HepG2 (cell line): ENCODE data around the gene ZNF32. TPM values are rescaled to one million over a fixed set of nuclear protein-coding genes. Genes with fewer than 3 reads are reported as not detected.

ENCODE experiments used
- ATAC-seq: fragments of 200-7000 bp; cut with Tn5 transposase; 3 replicates; pipeline ENCODE4 v1.9.1; 2020; ENCODE audit warnings: mild to moderate bottlenecking, moderate library complexity
- BruUV-seq: library from RNA; stranded (reverse); fragments of 400-500 nt; replicated peaks from 2 replicates; lab custom pipeline; 2021; lab: Mats Ljungman, UMichigan
- CTCF ChIA-PET: fragments of 300-600 bp; formaldehyde crosslinking; extraction: SDS; loops from one replicate; lab custom pipeline; 2021; ENCODE audit warnings: low total read pairs, inconsistent platforms, low intra/inter-chr PET ratio; lab: Yijun Ruan, JAX
- POLR2A ChIA-PET: fragments of 350-600 bp; sonication (Branson Sonifier 250); formaldehyde crosslinking; loops from one replicate; lab custom pipeline; 2020; ENCODE audit warnings: antibody characterized with exemption, inconsistent platforms; lab: Yijun Ruan, JAX
- DNase-seq: peaks from one replicate; pipeline ENCODE4 v3.0.0-alpha.2; 2015; ENCODE audit warnings: low spot score
- FAIRE-seq: peaks from 3 replicates; lab custom pipeline; 2011; peaks lifted over from hg19 to GRCh38; lab: Jason Lieb, UNC
- H2AFZ ChIP-seq: one replicate; pipeline ENCODE4 v1.6.1; 2011; ENCODE audit warnings: low read length, inconsistent platforms
- H3K27ac ChIP-seq: fragments of 300-600 bp; 3 replicates; pipeline ENCODE4 v1.8.0; 2011; ENCODE audit warnings: mixed run types, mild to moderate bottlenecking, mixed read lengths, low read length, inconsistent platforms; ENCODE audit not compliant: insufficient read depth; ENCODE audit errors: extremely low read length
- H3K27me3 ChIP-seq, 2 experiments: fragments of 200-600 bp in 1 of 2; 2 replicates in 1 of 2; 3 replicates in 1 of 2; pipeline versions ENCODE4 v1.6.0 to v1.8.0; 2011; ENCODE audit warnings: low read length in 2 of 2, mild to moderate bottlenecking in 2 of 2, moderate library complexity in 2 of 2, inconsistent platforms in 1 of 2; ENCODE audit not compliant: insufficient read depth in 2 of 2, control insufficient read depth in 1 of 2
- H3K36me3 ChIP-seq, 2 experiments: fragments of 200-600 bp in 1 of 2; replicated peaks in 1 of 2; 2 replicates in 1 of 2; 3 replicates in 1 of 2; pipeline versions ENCODE4 v1.5.1 to v1.8.0; 2011; ENCODE audit warnings: low read length in 2 of 2, inconsistent platforms in 1 of 2; ENCODE audit not compliant: insufficient read depth in 2 of 2, control insufficient read depth in 1 of 2
- H3K4me1 ChIP-seq: 2 replicates; pipeline ENCODE4 v1.5.1; 2012; ENCODE audit warnings: low read length, inconsistent platforms; ENCODE audit not compliant: insufficient read depth
- H3K4me2 ChIP-seq: 2 replicates; pipeline ENCODE4 v1.6.0; 2011; ENCODE audit warnings: low read depth, low read length, inconsistent platforms
- H3K4me3 ChIP-seq, 3 experiments: fragments of 200-600 bp in 1 of 3; sonication (generic), shearing (Covaris generic) in 1 of 3; replicated peaks in 1 of 3; 2 replicates each; pipeline ENCODE4 v1.5.1; 2011 to 2016; ENCODE audit warnings: low read length in 3 of 3, inconsistent platforms in 2 of 3, low read depth in 2 of 3, mild to moderate bottlenecking in 2 of 3, control low read depth in 1 of 3, mixed read lengths in 1 of 3; ENCODE audit not compliant: insufficient read depth in 1 of 3
- H3K79me2 ChIP-seq: one replicate; pipeline ENCODE4 v1.6.1; 2011; ENCODE audit warnings: low read length, inconsistent platforms; ENCODE audit not compliant: insufficient read depth
- H3K9ac ChIP-seq: 2 replicates; pipeline ENCODE4 v1.6.0; 2011; ENCODE audit warnings: mild to moderate bottlenecking, low read depth, low read length, inconsistent platforms; ENCODE audit not compliant: insufficient read depth
- H3K9me3 ChIP-seq: 2 replicates; pipeline ENCODE4 v1.5.1; 2012; ENCODE audit warnings: mild to moderate bottlenecking, low read length
- H4K20me1 ChIP-seq: 2 replicates; pipeline ENCODE4 v1.6.0; 2011; ENCODE audit warnings: inconsistent platforms, mild to moderate bottlenecking, low read length, moderate library complexity; ENCODE audit not compliant: insufficient read depth
- ARNTL ChIP-seq: sonication (generic); formaldehyde crosslinking; IDR thresholded peaks from 2 replicates; pipeline ENCODE4 v1.4.0; 2020; ENCODE audit warnings: mild to moderate bottlenecking, missing genetic modification reagents
- ATF7-NPFF ChIP-seq: sonication (generic); formaldehyde crosslinking; IDR thresholded peaks from 2 replicates; pipeline ENCODE4 v1.8.1; 2023; ENCODE audit warnings: mild to moderate bottlenecking, low read depth, missing genetic modification reagents, moderate library complexity
- HIVEP1 ChIP-seq: sonication (generic); formaldehyde crosslinking; IDR thresholded peaks from 2 replicates; pipeline ENCODE4 v1.4.0; 2020; ENCODE audit warnings: mild to moderate bottlenecking, missing genetic modification reagents
- IKZF4 ChIP-seq: sonication (generic); formaldehyde crosslinking; IDR thresholded peaks from 2 replicates; pipeline ENCODE4 v1.5.1; 2020; ENCODE audit warnings: borderline replicate concordance, mild to moderate bottlenecking, low read depth, missing genetic modification reagents; ENCODE audit errors: not compliant biosample characterization
- KDM6A ChIP-seq: IDR thresholded peaks from 2 replicates; pipeline ENCODE4 v1.6.1; 2016; ENCODE audit warnings: low read depth
- KLF6 ChIP-seq: IDR thresholded peaks from 2 replicates; pipeline ENCODE4 v1.8.0; 2016; ENCODE audit warnings: missing biosample characterization, missing genetic modification reagents
- MAX ChIP-seq: IDR thresholded peaks from 2 replicates; pipeline ENCODE4 v1.6.1; 2012; ENCODE audit warnings: inconsistent platforms
- MLXIP ChIP-seq: sonication (generic); formaldehyde crosslinking; IDR thresholded peaks from 2 replicates; pipeline ENCODE4 v1.9.0; 2021; ENCODE audit warnings: missing genetic modification reagents, borderline replicate concordance
- NRL ChIP-seq: sonication (generic); formaldehyde crosslinking; IDR thresholded peaks from 2 replicates; pipeline ENCODE4 v1.5.0; 2020; ENCODE audit warnings: missing genetic modification reagents, mild to moderate bottlenecking, moderate library complexity, borderline replicate concordance
- WIZ ChIP-seq: sonication (generic); formaldehyde crosslinking; IDR thresholded peaks from 2 replicates; pipeline ENCODE4 v1.5.1; 2020; ENCODE audit warnings: mild to moderate bottlenecking, missing genetic modification reagents
- ZFP36 ChIP-seq: fragments of 150-350 bp; IDR thresholded peaks from 2 replicates; pipeline ENCODE4 v1.6.1; 2018; ENCODE audit warnings: borderline replicate concordance, low read length, low read depth; ENCODE audit not compliant: partially characterized antibody
- ZFP41 ChIP-seq: sonication (generic); formaldehyde crosslinking; IDR thresholded peaks from 2 replicates; pipeline ENCODE4 v1.4.0; 2020; ENCODE audit warnings: mild to moderate bottlenecking, missing genetic modification reagents, borderline replicate concordance
- ZNF180 ChIP-seq: sonication (generic); formaldehyde crosslinking; IDR thresholded peaks from 2 replicates; pipeline ENCODE4 v1.4.0; 2020; ENCODE audit warnings: low read depth, missing genetic modification reagents, borderline replicate concordance
- ZNF34 ChIP-seq: sonication (generic); formaldehyde crosslinking; IDR thresholded peaks from 2 replicates; pipeline ENCODE4 v1.4.0; 2020; ENCODE audit warnings: mild to moderate bottlenecking, missing genetic modification reagents, borderline replicate concordance
- ZNF431 ChIP-seq: sonication (generic); formaldehyde crosslinking; IDR thresholded peaks from 2 replicates; pipeline ENCODE4 v1.9.0; 2022; ENCODE audit warnings: missing genetic modification reagents, low read depth, mild to moderate bottlenecking, borderline replicate concordance
- ZNF670 ChIP-seq: sonication (generic); formaldehyde crosslinking; IDR thresholded peaks from 2 replicates; pipeline ENCODE4 v1.8.0; 2022; ENCODE audit warnings: mild to moderate bottlenecking, missing genetic modification reagents, borderline replicate concordance
- ZNF713 ChIP-seq: sonication (generic); formaldehyde crosslinking; IDR thresholded peaks from 2 replicates; pipeline ENCODE4 v1.4.0; 2020; ENCODE audit warnings: mild to moderate bottlenecking, missing genetic modification reagents
- WGBS: methylation state at CpG from one replicate; pipeline ENCODE4 v1.1.6; 2017; ENCODE audit warnings: low lambda C conversion rate; 5-methylcytosine and 5-hydroxymethylcytosine counted together
- in situ Hi-C: cut with HindIII; loops from 2 replicates; pipeline ENCODE4 v1.10.0; 2017; ENCODE audit warnings: low pct_unique_long_range_greater_than_20kb; ENCODE audit not compliant: extremely low pct_ligation_motif_present
- intact Hi-C: fragments of 100-400 bp; cut with micrococcal nuclease; formaldehyde crosslinking; loops from one replicate; pipeline ENCODE4 v1.10.0; 2022; ENCODE audit not compliant: unreplicated experiment
- polyA plus RNA-seq, 8 experiments: library from polyadenylated mRNA; depleted of rRNA in 3 of 8; stranded (reverse) in 7 of 8; unstranded in 1 of 8; fragments of >200 nt; fragmentation: Illumina TruSeq in 4 of 8; extraction: Trizol in 4 of 8; gene quantifications; 2 replicates each; pipeline versions ENCODE4 v1.2.1 to v1.2.3, GENCODE V29; 2011 to 2016; ENCODE audit warnings: low read depth in 4 of 8, missing spikeins in 1 of 8, mixed read lengths in 1 of 8; ENCODE audit not compliant: insufficient read depth in 1 of 8
- total RNA-seq, 5 experiments: library from RNA; depleted of rRNA; stranded (reverse); fragments of >200 nt; fragmentation: Illumina TruSeq; extraction: Trizol; gene quantifications; 2 replicates each; pipeline ENCODE4 v1.2.3, GENCODE V29; 2016; ENCODE audit warnings: low read depth in 1 of 5

Gene ZNF32
- total and polyA plus RNA-seq, 2 of the 13 experiments (the other 11 are each of a cell fraction or from before 2014, with no cell fraction given), result 12.5 to 16.9 TPM

- H3K36me3 ChIP-seq, result no peaks in the 10 kb centered on the region
- peaks cover 16% of the 10 kb centered on the region for H3K4me1 ChIP-seq
- 6% methylated on average over 2 of the region's 2 CpGs for WGBS
- BruUV-seq, result no TSS peak
- no peak overlapping the region for H3K9ac ChIP-seq
- H3K79me2 ChIP-seq, result no peaks in the 10 kb centered on the region
- POLR2A ChIA-PET, result no interaction called here
- H3K4me2 ChIP-seq, result no peak overlapping the region
- intact Hi-C loops, result no loop called here
- DNase-seq, result no peak
- no peak for FAIRE-seq
- no peak for ATAC-seq
- H2AFZ ChIP-seq, result no peak overlapping the region
- TF ChIP-seq IKZF4 (CRISPR knock-in tag) (no peak), ARNTL (CRISPR knock-in tag) (no peak), ZFP36 (no peak), ZNF34 (CRISPR knock-in tag) (no peak), ZFP41 (CRISPR knock-in tag) (no peak), ZNF180 (CRISPR knock-in tag) (no peak)
- TF ChIP-seq, all 625 proteins: peak for 0
- peaks cover 0 to 3% of the 10 kb centered on the region in 2 experiments; a peak in 1 of 5 replicates for H3K27me3 ChIP-seq
- in situ Hi-C loops, result no loop called here
- CTCF ChIA-PET, result no interaction called here
- H3K27ac ChIP-seq, result no peak overlapping the region
- no peak overlapping the region for H3K4me3 ChIP-seq
- no peaks in the 10 kb centered on the region for H3K9me3 ChIP-seq
- H4K20me1 ChIP-seq, result no peaks in the 10 kb centered on the region
Measured at GRCh38 chr10:43599333-43599732, 49.3 kb downstream of the ZNF32 start.

- Histone ChIP-seq H4K20me1 (no peaks in the 10 kb centered on the region), H2AFZ (no peak overlapping the region), H3K9ac (no peak overlapping the region), H3K4me1 (peaks cover 16% of the 10 kb centered on the region), H3K36me3 (no peaks in the 10 kb centered on the region), H3K79me2 (no peaks in the 10 kb centered on the region), H3K4me3 (no peak overlapping the region), H3K27ac (no peak overlapping the region), H3K27me3 (peaks cover 0 to 9% of the 10 kb centered on the region in 2 experiments; a peak in 2 of 5 replicates), H3K9me3 (no peaks in the 10 kb centered on the region), H3K4me2 (no peak overlapping the region)
- no peak for ATAC-seq
- FAIRE-seq, result no peak
- in situ Hi-C loops, result no loop called here
- intact Hi-C loops, result no loop called here
- no peak for DNase-seq
- CTCF ChIA-PET, result no interaction called here
- WGBS, result 0% methylated on average over 2 of the region's 2 CpGs
- no TSS peak for BruUV-seq
- POLR2A ChIA-PET, result interaction anchor here (0.6 kb wide), 1 partner anchor 219 kb away, joined by 3 read pairs; no protein-coding TSS in a partner anchor
- TF ChIP-seq HIVEP1 (CRISPR knock-in tag), result no peak
- no peak for TF ChIP-seq MLXIP
- TF ChIP-seq ZNF431, result no peak
- no peak for TF ChIP-seq KDM6A
- TF ChIP-seq WIZ (CRISPR knock-in tag), result no peak
- TF ChIP-seq ATF7-NPFF, result no peak
- TF ChIP-seq ZNF713, result no peak
- TF ChIP-seq MAX, result no peak
- TF ChIP-seq NRL, result no peak
- no peak for TF ChIP-seq KLF6
- no peak for TF ChIP-seq ZNF670
Measured at GRCh38 chr10:43598446-43598845, 50.2 kb downstream of the ZNF32 start.
